HepG2 (cell line): Measurements from ENCODE around the gene MTPN. TPM values are rescaled to one million over a fixed set of nuclear protein-coding genes. Genes with fewer than 3 reads are reported as not detected.

Source experiments
- EEA1 ChIP-seq: sonication (generic); formaldehyde crosslinking; IDR thresholded peaks from 2 replicates; pipeline ENCODE4 v1.5.1; 2020; ENCODE audit warnings: mild to moderate bottlenecking, missing genetic modification reagents, borderline replicate concordance
- FOXA3 ChIP-seq: IDR thresholded peaks from 2 replicates; pipeline ENCODE4 v1.6.1; 2016; ENCODE audit warnings: missing genetic modification reagents, missing compliant biosample characterization
- HOXA9 ChIP-seq: sonication (generic); formaldehyde crosslinking; IDR thresholded peaks from 2 replicates; pipeline ENCODE4 v1.8.1; 2022; ENCODE audit warnings: missing genetic modification reagents, mild to moderate bottlenecking, moderate library complexity, borderline replicate concordance
- NR1H2 ChIP-seq: sonication (generic); formaldehyde crosslinking; IDR thresholded peaks from 2 replicates; pipeline ENCODE4 v1.8.1; 2022; ENCODE audit warnings: low read depth, missing genetic modification reagents, borderline replicate concordance
- SRSF1 ChIP-seq: fragments of 200-400 bp; formaldehyde crosslinking; optimal IDR thresholded peaks from 2 replicates; pipeline ENCODE3; 2017; ENCODE audit warnings: mild to moderate bottlenecking, low read depth, low read length, moderate library complexity
- XBP1 ChIP-seq: sonication (generic); formaldehyde crosslinking; IDR thresholded peaks from 2 replicates; pipeline ENCODE4 v1.5.0; 2020; ENCODE audit warnings: missing genetic modification reagents
- ZNF530 ChIP-seq: sonication (generic); formaldehyde crosslinking; IDR thresholded peaks from 2 replicates; pipeline ENCODE4 v1.5.0; 2020; ENCODE audit warnings: low read depth, mild to moderate bottlenecking, missing genetic modification reagents
- ZNF549 ChIP-seq: sonication (generic); formaldehyde crosslinking; IDR thresholded peaks from 2 replicates; pipeline ENCODE4 v1.5.0; 2020; ENCODE audit warnings: missing genetic modification reagents
- ZNF83 ChIP-seq: sonication (generic); formaldehyde crosslinking; IDR thresholded peaks from 2 replicates; pipeline ENCODE4 v1.4.0; 2020; ENCODE audit warnings: missing genetic modification reagents, mild to moderate bottlenecking, borderline replicate concordance
- ZNF839 ChIP-seq: sonication (generic); formaldehyde crosslinking; IDR thresholded peaks from 2 replicates; pipeline ENCODE4 v1.4.0; 2020; ENCODE audit warnings: missing genetic modification reagents, mild to moderate bottlenecking, borderline replicate concordance
- ZNF879 ChIP-seq: sonication (generic); formaldehyde crosslinking; IDR thresholded peaks from 2 replicates; pipeline ENCODE4 v1.8.1; 2023; ENCODE audit warnings: missing genetic modification reagents
- polyA plus RNA-seq, 8 experiments: library from polyadenylated mRNA; depleted of rRNA in 3 of 8; stranded (reverse) in 7 of 8; unstranded in 1 of 8; fragments of >200 nt; fragmentation: Illumina TruSeq in 4 of 8; extraction: Trizol in 4 of 8; gene quantifications; 2 replicates each; pipeline versions ENCODE4 v1.2.1 to v1.2.3, GENCODE V29; 2011 to 2016; ENCODE audit warnings: low read depth in 4 of 8, missing spikeins in 1 of 8, mixed read lengths in 1 of 8; ENCODE audit not compliant: insufficient read depth in 1 of 8
- total RNA-seq, 5 experiments: library from RNA; depleted of rRNA; stranded (reverse); fragments of >200 nt; fragmentation: Illumina TruSeq; extraction: Trizol; gene quantifications; 2 replicates each; pipeline ENCODE4 v1.2.3, GENCODE V29; 2016; ENCODE audit warnings: low read depth in 1 of 5
- TF ChIP-seq, protein P1 (sequence below): sonication (generic); formaldehyde crosslinking; IDR thresholded peaks from 2 replicates; pipeline ENCODE4 v1.5.0; 2020; ENCODE audit warnings: missing genetic modification reagents, mild to moderate bottlenecking, borderline replicate concordance
- TF ChIP-seq, protein P2 (sequence below): sonication (generic); formaldehyde crosslinking; IDR thresholded peaks from 2 replicates; pipeline ENCODE4 v1.5.1; 2020; ENCODE audit warnings: missing genetic modification reagents, mild to moderate bottlenecking, borderline replicate concordance
- TF ChIP-seq, protein P3 (sequence below): sonication (generic); formaldehyde crosslinking; IDR thresholded peaks from 2 replicates; pipeline ENCODE4 v1.9.0; 2021; ENCODE audit warnings: missing genetic modification reagents, borderline replicate concordance
- TF ChIP-seq, protein P4 (sequence below): sonication (generic); formaldehyde crosslinking; conservative IDR thresholded peaks from 2 replicates; pipeline ENCODE4 v1.8.0; 2022; ENCODE audit warnings: mild to moderate bottlenecking, moderate library complexity, missing genetic modification reagents
- TF ChIP-seq, protein P5 (sequence below): sonication (generic); formaldehyde crosslinking; IDR thresholded peaks from 2 replicates; pipeline ENCODE4 v1.5.1; 2020; ENCODE audit warnings: mild to moderate bottlenecking, missing genetic modification reagents, moderate library complexity

The MTPN gene
- total and polyA plus RNA-seq, 2 of the 13 experiments (the other 11 are each of a cell fraction or from before 2014, with no cell fraction given) = 31.1 to 71.7 TPM

DNA sequence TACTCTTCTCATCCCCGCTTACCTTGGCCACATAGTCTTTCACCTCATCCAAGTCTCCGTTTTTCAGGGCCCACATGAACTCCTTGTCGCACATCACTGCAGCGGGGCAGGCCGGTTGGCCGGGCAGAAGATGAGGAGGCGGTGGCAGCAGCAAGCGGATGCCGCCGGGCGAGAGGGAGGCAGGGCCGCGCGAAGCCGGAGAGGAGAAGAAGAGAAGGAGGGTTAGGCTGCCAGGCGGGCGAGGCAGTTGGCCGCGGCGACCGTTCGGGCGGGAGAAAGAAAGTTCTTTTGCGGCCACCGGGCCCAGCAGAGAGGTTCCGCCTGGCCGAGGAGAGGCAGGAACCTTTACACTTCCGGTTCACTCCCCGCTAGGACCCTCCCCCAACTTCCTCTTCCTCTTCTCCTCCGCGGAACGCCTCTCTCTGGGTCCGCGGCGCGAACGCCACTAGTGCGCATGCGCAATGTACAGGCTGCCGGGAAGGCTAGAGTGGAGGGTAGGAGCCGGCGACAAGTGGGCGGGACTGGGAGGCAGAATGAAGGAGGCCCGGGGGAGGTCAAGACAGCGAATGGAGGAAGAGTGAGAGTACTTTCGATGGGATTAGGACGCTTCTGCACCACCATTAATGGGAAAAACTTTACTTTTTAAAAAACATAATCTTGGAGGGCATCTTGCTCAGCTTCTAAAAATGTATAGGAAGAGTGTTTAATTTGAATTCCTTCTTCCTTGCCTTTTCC is at the start of gene MTPN (continued):
- TF ChIP-seq, protein P1, sequence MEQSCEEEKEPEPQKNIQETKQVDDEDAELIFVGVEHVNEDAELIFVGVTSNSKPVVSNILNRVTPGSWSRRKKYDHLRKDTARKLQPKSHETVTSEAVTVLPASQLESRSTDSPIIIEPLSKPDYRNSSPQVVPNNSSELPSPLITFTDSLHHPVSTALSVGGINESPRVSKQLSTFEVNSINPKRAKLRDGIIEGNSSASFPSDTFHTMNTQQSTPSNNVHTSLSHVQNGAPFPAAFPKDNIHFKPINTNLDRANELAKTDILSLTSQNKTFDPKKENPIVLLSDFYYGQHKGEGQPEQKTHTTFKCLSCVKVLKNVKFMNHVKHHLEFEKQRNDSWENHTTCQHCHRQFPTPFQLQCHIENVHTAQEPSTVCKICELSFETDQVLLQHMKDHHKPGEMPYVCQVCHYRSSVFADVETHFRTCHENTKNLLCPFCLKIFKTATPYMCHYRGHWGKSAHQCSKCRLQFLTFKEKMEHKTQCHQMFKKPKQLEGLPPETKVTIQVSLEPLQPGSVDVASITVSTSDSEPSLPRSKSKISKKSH (CRISPR knock-in tag) = no peak
- TF ChIP-seq ZNF530 (CRISPR knock-in tag) (no peak), ZNF549 (CRISPR knock-in tag) (no peak), SRSF1 (no peak), XBP1 (CRISPR knock-in tag) (no peak), NR1H2 (CRISPR knock-in tag) (no peak), ZNF83 (CRISPR knock-in tag) (no peak), EEA1 (CRISPR knock-in tag) (no peak; the same call in 1 of the 2 replicates), ZNF839 (CRISPR knock-in tag) (peak; percentile 30; the same call in 1 of the 2 replicates), HOXA9 (CRISPR knock-in tag) (no peak), ZNF879 (CRISPR knock-in tag) (0 out of 2 replicates have a peak, but pooled peaks have one; percentile 45), FOXA3 (CRISPR knock-in tag) (no peak)
- TF ChIP-seq, protein P2, sequence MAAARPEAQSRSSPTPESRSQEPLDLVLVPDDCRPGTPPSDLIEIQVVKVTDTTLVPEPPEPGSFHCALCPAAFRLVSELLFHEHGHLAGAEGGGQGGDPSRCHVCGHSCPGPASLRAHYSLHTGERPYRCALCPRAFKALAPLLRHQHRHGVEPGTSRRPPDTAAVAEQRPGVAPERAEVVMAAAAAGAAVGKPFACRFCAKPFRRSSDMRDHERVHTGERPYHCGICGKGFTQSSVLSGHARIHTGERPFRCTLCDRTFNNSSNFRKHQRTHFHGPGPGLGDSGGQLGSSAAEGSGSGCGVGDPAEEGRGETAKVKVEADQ = 0 out of 2 replicates have a peak, but pooled peaks have one; percentile 63
- TF ChIP-seq, protein P3, sequence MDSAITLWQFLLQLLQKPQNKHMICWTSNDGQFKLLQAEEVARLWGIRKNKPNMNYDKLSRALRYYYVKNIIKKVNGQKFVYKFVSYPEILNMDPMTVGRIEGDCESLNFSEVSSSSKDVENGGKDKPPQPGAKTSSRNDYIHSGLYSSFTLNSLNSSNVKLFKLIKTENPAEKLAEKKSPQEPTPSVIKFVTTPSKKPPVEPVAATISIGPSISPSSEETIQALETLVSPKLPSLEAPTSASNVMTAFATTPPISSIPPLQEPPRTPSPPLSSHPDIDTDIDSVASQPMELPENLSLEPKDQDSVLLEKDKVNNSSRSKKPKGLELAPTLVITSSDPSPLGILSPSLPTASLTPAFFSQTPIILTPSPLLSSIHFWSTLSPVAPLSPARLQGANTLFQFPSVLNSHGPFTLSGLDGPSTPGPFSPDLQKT (CRISPR knock-in tag) = no peak
- TF ChIP-seq, protein P4, sequence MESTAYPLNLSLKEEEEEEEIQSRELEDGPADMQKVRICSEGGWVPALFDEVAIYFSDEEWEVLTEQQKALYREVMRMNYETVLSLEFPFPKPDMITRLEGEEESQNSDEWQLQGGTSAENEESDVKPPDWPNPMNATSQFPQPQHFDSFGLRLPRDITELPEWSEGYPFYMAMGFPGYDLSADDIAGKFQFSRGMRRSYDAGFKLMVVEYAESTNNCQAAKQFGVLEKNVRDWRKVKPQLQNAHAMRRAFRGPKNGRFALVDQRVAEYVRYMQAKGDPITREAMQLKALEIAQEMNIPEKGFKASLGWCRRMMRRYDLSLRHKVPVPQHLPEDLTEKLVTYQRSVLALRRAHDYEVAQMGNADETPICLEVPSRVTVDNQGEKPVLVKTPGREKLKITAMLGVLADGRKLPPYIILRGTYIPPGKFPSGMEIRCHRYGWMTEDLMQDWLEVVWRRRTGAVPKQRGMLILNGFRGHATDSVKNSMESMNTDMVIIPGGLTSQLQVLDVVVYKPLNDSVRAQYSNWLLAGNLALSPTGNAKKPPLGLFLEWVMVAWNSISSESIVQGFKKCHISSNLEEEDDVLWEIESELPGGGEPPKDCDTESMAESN (CRISPR knock-in tag) = peak; percentile 73
- TF ChIP-seq, protein P5, sequence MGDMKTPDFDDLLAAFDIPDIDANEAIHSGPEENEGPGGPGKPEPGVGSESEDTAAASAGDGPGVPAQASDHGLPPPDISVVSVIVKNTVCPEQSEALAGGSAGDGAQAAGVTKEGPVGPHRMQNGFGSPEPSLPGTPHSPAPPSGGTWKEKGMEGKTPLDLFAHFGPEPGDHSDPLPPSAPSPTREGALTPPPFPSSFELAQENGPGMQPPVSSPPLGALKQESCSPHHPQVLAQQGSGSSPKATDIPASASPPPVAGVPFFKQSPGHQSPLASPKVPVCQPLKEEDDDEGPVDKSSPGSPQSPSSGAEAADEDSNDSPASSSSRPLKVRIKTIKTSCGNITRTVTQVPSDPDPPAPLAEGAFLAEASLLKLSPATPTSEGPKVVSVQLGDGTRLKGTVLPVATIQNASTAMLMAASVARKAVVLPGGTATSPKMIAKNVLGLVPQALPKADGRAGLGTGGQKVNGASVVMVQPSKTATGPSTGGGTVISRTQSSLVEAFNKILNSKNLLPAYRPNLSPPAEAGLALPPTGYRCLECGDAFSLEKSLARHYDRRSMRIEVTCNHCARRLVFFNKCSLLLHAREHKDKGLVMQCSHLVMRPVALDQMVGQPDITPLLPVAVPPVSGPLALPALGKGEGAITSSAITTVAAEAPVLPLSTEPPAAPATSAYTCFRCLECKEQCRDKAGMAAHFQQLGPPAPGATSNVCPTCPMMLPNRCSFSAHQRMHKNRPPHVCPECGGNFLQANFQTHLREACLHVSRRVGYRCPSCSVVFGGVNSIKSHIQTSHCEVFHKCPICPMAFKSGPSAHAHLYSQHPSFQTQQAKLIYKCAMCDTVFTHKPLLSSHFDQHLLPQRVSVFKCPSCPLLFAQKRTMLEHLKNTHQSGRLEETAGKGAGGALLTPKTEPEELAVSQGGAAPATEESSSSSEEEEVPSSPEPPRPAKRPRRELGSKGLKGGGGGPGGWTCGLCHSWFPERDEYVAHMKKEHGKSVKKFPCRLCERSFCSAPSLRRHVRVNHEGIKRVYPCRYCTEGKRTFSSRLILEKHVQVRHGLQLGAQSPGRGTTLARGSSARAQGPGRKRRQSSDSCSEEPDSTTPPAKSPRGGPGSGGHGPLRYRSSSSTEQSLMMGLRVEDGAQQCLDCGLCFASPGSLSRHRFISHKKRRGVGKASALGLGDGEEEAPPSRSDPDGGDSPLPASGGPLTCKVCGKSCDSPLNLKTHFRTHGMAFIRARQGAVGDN = peak; percentile 85
